DMS114 treated with DMSO at 0.1 percent for 48 hours (cell line): ENCODE results near the gene FOXE1.

Experiments used
- DNase-seq: peaks from one replicate; lab custom pipeline; 2025; ENCODE audit not compliant: unreplicated experiment; lab: John Stamatoyannopoulos, UW

FOXE1 gene

GRCh38 chr9:97864396-97864795 is 11.4 kb downstream of the FOXE1 start:
- no peak for DNase-seq

DNA sequence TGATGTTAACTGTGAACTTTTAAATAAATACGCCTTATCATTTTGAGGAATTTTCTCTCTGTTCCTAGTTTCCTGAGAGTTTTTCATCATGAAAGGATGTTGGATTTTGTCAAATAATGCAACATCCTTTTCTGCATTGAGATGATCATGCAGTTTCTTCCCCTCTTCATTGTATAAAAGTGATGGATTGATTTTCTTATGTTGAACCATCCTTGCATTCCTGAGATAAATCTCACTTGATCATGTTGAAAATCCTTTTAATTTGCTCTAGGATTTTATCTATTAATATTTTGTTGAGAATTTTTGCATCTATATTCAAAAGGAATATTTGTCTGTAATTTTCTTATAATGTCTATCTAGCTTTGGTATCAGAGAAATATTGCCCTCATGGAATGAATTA is 13.3 kb downstream of the FOXE1 start:
- no peak for DNase-seq

DNA sequence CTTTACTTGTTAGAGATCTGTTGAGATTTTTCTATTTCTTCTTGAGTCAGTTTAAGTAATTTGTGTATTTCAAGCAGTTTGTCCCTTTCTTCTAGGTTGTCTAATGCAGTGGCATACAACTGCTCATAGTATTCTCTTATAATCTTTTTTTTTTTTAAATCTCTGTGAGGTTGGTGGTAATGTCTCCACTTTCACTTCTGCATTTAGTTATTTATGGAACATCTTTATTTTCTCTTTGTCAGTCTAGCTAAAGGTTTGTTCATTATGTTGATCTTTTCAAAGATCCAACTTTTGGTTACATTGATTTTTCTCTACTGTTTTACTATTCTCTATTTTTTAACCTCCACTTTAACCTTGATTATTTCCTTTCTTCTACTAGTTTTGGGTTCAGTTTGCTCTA is 13.8 kb downstream of the FOXE1 start:
- DNase-seq = no peak

- no peak for DNase-seq
Measured at GRCh38 chr9:97868859-97869258, 15.8 kb downstream of the FOXE1 start.

DNA sequence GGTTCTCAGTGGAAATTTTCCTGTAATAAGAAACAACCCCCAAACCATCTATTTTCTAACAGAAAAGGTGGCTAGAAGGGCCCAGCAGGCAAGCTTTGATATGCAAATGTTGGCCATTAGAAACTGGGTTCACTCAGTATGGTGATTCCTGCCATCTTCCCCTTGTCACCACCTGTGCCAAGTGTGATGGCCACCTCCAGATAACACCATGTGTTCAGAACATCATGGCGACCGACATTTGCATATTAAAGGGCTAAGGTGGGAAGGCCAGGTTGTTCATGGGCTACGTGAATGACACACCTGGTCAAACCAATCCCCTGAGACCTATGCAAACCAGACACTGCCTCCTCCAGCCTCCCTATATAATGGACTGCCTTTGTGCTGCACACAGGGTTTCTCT is 20.4 kb downstream of the FOXE1 start:
- no peak for DNase-seq

GRCh38 chr9:97873882-97874281 is 20.9 kb downstream of the FOXE1 start:
- no peak for DNase-seq

DNA sequence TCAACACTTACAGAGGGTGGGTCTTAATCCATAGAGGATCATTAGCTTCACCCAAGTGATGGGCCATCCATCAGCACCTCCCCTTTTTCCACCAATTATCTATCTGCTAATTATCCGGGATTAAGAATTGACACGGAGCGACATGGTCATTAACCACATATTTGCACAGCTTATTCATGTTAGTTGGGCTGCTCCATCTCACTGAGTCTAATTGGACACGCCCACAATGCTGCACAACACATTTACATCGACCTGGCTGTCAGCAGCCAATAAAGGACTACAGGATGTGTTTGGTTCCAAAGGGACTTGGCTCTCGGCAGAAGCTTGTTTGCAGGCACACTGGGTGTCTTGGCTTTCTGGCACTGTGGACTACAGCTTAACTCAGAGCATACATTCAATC is 21.6 kb downstream of the FOXE1 start:
- no peak for DNase-seq

DNA sequence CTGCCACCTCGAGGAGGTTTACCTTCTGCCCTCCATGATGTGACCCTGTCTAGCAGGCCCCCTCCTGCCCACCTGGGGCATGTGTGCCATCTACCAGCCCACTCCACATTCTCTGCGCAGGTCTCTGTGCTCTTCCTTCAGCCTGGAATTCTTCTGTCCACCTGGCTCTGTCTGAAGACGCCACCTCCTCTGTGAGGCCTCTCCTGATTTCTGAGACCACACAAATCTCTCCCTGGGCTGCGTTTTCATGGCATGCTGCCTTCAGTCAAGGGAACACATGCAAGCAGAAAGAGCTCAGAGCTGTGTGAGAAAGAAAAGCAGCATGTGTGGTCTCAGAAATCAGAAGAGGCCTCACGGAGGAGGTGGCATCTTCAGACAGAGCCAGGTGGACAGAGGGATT is 22.1 kb downstream of the FOXE1 start:
- DNase-seq = no peak

DNA sequence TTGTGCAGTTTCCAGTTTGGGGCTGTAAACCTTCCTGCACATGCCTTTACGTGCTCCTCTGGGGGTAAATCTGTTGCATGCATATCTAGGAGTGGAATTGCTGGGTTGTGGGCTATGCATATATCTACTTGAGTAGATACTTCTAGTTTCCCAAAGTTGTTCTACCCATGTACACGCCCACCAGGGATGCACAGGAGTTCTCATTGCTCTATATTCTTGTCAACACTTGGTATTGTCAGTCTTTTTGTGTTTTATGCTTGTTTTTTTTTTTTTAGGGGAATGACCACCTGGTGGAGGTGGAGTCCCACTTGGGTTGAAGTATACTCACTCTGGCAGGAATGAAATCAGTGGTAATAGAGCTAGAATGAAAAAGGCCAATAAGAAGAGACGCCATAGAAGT is 23.0 kb downstream of the FOXE1 start:
- DNase-seq = no peak

DNA sequence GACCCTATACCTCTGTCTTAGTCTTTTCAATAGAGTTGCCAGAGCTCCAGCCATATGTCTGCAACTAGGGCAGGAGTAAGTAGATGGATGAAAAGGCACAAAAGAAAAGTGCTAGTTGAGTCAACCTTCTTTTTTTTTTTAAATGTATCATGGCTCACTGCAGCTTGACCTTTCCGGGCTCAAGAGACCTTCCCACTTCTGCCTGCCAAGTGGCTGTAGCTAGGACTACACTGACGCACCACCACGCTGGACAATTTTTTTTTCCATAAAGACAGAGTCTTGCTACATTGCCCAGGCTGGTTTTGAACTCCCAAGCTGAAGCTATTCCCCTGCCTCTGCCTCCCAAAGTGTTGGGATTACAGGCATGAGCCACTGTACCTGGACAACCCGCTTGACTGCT is 27.3 kb downstream of the FOXE1 start:
- DNase-seq = no peak

DNA sequence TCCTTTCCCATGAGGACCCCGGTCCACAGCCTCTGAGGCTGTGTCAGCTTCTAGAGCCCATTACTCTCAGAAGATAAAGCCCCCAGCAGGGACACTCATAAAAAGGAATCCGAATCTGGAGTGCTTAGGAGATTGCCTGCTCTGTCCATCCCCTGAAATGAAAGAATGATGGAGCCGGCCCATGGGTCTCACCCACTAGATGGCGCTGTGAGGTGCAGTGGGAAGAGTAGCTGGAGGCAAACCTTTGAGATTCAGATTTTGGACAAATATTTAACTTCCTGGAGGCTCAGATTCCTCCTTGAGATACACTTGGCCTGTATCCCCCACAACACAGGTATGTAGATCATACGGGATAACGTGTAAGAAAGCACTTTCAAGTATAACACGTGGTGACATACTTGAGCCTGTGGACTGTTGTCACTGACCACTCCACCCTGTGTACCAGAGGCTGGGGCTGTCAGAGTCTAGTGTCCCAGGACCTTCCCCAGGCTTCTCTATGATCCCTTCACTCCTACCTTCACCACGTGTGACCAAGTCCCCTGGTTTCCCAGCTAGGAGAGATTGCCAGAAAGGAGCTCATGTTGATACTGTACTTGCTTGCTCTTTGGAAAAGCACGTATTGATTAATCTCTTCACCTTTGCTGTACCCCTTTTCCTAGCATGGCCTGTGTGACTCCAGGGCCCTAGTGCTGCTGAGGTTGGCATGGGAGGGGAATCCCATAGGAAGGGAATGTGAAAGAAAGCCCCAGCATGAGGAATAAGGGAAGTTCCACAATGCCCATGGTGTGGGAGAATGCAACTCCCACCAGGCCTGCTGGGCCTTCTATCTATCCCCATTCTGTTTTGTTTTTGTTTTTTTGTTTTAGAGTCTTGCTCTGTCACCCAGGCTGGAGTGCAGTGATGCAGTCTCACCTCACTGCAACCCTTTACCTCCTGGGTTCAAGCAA is 37.2 kb downstream of the FOXE1 start:
- DNase-seq = no peak

DNA sequence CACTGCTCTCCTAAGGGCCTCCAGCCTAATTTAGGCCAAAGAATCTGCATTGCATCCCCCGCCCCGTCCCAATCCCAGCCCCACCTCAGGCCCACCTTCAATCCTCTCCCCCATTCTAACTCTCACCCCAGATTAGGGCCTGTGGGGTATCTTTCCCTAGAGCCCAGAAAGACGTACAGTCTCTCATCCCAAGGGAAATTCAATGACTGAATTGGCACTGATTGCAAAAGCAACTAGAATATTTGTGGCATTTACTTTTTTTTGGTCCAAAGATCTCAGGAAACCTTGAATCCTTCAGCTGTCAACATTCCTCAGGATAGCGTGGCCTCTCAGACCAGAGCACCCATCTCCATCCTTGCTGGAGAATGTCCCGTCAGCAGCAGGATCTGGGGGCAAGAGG is 38.7 kb downstream of the FOXE1 start:
- no peak for DNase-seq

DNA sequence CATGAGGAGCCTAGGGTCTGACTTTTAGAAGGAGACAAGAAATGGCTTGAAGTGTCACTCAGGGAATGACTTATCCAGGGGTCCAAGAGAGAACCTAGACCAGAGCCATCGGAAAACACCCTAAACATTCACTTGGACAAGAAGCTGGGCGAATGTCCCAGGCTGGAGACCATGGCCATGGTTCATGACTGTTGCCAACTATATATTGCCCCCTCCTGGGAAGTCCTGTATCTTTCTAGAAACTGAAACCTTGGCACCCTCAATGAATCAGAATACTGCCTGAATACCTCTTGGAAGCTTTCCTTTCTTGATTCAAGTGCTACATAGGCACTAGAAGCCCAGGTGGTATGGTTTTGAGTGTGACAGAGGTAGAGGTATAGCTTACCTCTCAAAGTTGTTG is 39.4 kb downstream of the FOXE1 start:
- DNase-seq = no peak

GRCh38 chr9:97895211-97895610 is 42.2 kb downstream of the FOXE1 start:
- DNase-seq = no peak

DNA sequence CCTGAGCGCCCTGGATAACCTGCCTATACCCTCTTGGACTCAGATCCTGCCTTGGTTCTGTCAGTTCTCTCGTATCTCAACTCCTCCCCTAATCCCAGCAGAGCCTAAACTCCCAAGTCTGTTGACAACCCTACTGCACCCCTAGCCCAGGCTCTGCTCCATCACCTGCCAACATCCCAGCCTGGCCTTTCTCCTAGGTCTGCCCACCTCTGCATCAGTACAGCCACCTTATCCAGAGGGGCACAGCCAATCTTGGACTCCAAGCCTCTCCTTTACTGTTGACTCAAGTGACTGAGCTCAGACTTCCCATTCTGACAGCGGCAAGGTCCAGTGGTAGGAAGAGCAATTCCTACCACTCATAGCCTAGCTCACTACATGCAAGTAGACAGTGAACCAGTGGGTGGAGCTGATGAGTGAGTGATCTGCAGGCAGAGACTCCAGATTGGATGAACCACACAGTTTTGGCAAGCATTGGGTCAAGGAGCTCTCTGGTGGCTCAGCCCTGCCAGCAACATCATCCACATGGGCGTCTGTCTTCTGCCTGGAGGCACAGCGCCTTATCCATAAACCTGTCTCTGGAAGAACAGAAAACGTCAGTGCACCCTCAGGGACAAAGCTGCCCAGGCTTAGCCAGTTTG is 42.8 kb downstream of the FOXE1 start:
- no peak for DNase-seq

DNA sequence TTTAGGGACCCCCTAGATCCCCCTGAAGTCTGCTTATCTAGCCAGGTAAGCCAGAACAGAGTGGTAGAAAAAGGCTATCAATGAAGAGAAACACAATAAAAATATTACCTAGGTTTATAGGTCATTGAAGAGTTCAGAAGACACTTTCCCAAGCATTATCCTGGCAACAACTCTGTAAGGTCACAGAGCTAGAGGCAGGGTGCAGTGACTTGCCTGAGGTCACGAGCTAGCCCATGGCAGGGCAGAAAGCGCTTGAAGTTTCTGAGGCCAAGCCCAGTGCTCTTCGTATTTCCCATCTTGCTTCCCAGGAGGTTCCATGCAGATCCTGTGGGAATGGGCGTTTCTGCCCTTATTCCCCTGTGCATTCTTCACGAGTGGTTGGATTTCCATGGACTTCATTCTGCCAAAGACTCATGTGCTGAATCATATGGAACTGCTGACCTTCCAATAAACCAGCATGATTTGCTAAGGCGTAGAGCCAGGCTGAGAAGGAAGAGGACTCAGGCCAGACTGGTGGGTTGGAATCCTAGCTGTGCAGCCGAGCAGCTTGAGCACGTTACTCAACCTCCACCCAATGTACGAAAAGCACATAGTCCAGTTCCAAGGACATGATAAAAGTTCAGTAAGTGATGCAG is 47.2 kb downstream of the FOXE1 start:
- DNase-seq = no peak

- DNase-seq = peak; percentile 32
Measured at GRCh38 chr9:97900738-97901565, 47.9 kb downstream of the FOXE1 start.

- no peak for DNase-seq
Measured at GRCh38 chr9:97903177-97903576, 50.2 kb downstream of the FOXE1 start.

- no peak for DNase-seq
Measured at GRCh38 chr9:97904725-97905124, 51.7 kb downstream of the FOXE1 start.

- no peak for DNase-seq
Measured at GRCh38 chr9:97905228-97905627, 52.2 kb downstream of the FOXE1 start.
